Renal cortical epithelial cell (primary cell): ENCODE data around the gene SUCLG2. TPM values are rescaled to one million over a fixed set of nuclear protein-coding genes. Genes with fewer than 3 reads are reported as not detected.
"Not testable (repeated sequence)": the region's sequence is repeated elsewhere in the genome, so short reads cannot be mapped to it uniquely, and the experiment has no call there.

Experiments used
- DNase-seq: peaks from one replicate; pipeline ENCODE4 v3.0.0-alpha.2; 2011; ENCODE audit warnings: low read depth
- total RNA-seq: library from RNA; depleted of rRNA; stranded (reverse); fragments of >200 nt; gene quantifications from 2 replicates; pipeline ENCODE4 v1.2.3, GENCODE V29; 2014

Gene SUCLG2
- total RNA-seq, 1 donor from 2014 or later, result 111 TPM

DNA sequence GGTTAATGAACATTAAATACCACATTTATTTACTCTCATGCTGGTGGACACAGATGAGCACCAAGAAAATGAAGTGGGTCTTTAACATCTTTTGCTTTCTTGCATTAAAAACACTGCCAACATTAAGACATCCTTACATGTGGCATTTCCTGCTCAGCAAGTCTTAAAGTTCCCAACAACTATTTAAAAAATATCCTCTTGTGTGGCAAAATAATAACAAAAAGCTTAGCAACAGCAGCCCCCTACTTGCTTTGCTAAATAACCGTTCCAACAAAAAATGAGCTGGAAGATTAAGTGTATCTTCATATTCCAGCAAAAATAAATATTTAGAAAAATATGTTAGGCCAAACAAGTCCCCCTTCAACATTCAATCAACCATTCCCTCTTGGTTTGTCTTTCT is 93.1 kb downstream of the SUCLG2 start:
- DNase-seq, result no peak

DNA sequence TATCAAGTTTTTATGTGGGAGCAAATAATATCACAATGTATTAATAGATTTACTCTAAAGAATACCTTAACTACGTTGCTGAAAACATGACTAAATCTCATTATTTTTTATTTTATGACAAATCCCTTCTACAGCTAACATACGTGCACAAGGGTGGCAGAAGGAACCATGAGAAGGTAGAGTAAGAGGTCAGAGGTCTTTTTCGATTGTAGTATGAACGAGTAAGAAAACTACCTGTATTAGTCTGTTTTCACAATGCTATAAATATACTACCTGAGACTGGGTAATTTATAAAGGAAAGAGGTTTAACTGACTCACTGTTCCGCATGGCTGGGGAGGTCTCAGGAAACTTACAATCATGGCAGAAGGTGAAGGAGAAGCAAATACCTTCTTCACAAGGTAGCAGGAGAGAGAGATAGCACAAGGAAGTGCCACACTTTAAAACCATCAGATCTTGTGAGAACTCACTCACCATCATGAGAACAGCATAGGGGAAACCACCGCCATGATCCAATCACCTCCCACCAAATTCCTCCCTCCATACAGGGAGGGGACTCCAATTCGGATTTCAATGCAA is 95.3 kb downstream of the SUCLG2 start:
- peak; percentile 62 for DNase-seq

DNA sequence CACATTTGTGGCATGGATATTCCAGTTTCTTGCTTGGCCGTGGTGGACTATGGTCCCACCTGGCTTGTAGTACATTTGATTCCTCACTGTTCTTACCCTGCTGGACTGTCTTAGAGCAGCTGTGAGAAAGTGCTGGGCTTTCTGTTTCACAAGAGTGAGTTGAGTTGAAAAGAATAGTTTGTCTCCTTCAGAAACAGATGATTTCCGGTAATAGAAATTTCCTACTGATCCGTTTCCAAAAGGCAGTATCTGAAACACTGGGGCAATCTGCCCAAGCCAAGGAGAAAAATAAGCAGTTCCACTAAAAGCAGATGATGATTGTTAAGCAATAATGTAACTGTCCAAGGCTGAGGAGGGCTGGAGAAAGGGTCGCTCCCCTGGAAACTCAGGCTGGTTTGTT is 96.0 kb downstream of the SUCLG2 start:
- DNase-seq, result peak; percentile 19

DNA sequence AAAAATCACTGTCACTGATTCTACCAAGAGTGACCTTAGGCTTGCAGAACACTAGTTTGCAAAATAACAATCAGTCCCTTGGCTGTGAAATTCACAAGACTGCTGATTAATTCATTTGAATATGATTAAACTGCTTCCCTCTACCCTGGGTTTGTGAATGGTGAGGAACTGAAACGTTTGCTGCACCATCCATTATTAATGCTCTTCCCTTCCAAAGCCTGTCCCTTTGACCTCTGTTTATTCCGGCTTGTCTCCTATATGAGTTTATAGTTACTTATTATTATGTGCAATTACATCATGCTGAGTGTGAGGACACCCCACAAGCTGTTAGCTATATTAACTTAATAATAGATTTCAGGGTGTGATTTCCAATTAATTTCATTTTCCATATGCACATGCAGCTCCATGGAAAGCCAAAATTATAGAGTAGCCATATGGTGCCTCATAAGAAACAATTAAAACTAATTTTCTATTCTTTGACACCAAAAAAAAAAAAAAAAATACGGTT is 96.5 kb downstream of the SUCLG2 start:
- DNase-seq, result no peak

GRCh38 chr3:67551361-67552016 is 102.9 kb downstream of the SUCLG2 start:
- DNase-seq, result no peak

DNA sequence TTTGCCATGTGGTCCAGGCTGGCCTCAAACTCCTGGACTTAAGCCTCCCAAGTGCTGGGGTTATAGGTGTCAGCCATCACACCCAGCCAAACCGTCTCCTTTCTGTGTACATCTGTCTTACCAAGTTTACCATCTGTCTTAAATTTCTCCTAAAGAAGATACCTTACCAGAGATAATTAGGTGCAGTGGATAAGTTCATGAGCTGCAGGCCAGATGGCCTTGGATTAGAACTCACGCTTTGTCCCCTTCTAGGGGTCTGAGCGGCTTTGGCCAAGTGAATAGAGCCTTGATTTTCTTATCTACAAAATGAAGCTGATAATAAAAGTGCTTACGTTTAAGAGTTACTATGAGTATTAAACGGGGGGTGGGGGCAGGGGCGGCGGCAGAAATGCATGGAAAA is 103.9 kb downstream of the SUCLG2 start:
- no peak for DNase-seq

DNA sequence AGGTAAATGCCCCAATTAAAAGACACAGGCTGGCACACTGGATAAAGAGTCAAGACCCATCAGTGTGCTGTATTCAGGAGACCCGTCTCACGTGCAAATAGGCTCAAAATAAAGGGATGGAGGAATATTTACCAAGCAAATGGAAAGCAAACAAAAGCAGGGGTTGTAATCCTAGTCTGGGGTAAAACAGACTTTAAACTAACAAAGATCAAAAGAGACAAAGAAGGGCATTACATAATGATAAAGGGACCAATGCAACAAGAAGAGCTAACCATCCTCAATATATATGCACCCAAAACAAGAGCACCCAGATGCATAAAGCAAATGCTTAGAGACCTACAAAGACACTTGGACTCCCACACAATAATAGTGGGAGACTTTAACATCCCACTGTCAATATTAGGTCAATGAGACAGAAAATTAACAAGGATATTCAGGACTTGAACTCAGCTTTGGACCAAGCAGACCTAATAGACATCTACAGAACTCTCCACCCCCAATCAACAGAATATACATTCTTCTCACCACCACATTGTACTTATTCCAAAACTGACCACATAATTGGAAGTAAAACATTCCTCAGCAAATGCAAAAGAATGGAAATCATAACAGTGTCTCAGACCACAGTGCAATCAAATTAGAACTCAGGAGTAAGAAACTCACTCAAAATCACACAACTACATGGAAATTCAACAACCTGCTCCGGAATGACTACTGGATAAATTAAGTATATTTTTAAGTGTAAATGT is 111.7 kb downstream of the SUCLG2 start:
- DNase-seq, result not testable (repeated sequence)

GRCh38 chr3:67540198-67540894 is 114.1 kb downstream of the SUCLG2 start:
- peak; percentile 72 for DNase-seq

DNA sequence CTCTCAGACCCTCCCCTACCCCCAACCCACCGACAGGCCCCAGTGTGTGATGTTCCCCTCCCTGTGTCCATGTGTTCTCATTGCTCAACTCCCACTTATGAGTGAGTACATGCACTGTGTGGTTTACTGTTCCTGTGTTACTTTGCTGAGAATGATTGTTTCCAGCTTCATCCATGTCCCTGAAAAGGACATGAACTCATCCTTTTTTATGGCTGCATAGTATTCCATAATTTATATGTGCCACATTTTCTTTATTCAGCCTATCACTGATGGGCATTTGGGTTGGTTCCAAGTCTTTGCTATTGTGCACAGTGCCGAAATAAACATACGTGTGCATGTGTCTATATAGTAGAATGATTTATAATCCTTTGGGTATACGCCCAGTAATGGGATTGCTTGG is 117.2 kb downstream of the SUCLG2 start:
- not testable (repeated sequence) for DNase-seq

DNA sequence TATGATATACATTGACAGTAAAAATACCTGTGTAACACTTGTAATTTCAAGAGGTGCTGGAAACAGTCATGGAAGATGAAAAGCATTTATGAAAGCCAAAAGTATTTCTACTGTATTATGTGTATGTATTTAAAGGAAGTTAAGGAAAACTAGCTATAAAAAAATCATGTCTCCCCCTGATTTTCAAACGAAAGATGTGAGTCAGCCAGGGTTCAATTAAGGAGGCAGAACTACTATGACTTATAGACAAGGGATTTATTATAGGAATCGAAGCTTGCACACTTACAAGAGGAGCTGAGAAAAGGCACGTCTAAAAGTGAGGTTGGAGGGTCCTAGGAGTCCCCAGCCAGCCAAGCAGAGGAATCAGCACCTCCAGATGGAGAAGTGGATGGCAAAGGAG is 119.4 kb downstream of the SUCLG2 start:
- no peak for DNase-seq

- no peak for DNase-seq
Measured at GRCh38 chr3:67534594-67534993, 119.8 kb downstream of the SUCLG2 start.

- no peak for DNase-seq
Measured at GRCh38 chr3:67531181-67532101, 123.0 kb downstream of the SUCLG2 start.

GRCh38 chr3:67529915-67530314 is 124.5 kb downstream of the SUCLG2 start:
- DNase-seq, result no peak

DNA sequence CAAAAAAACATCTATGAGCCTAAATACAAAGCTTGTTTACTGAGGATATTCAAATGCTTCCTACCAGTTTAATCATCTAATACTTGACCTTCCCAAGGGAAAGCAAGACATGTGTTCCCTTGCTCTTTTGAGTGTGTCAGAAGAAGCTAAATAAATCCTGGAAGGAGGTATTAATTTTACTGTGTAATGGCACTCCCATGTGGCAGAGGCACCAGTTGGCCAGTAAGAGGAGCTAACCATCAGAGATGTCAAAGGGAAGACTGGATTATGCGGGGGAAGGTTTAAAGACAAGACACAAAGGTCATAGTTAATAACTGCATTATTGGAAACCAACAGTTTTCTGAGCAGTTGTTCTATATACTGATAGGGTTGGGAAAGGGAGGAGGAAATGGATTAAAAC is 125.1 kb downstream of the SUCLG2 start:
- peak; percentile 11 for DNase-seq

DNA sequence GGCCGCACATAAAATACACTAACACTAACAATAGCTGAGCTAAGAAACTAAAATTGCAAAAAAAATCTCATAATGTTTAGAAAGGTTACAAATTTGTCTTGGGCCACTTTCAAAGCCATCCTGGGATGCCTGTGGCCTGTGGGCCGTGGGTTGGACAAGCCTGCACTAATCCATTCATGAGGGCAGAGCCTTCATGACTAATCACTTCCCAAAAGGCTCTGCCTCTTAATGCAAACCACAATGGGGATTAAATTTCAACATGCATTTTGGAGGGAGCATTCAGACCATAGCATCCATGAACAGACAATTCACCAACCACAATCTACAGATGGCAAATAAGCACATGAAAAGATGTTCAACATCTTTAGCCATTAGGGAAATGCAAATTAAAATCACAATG is 128.2 kb downstream of the SUCLG2 start:
- DNase-seq, result peak; percentile 66

DNA sequence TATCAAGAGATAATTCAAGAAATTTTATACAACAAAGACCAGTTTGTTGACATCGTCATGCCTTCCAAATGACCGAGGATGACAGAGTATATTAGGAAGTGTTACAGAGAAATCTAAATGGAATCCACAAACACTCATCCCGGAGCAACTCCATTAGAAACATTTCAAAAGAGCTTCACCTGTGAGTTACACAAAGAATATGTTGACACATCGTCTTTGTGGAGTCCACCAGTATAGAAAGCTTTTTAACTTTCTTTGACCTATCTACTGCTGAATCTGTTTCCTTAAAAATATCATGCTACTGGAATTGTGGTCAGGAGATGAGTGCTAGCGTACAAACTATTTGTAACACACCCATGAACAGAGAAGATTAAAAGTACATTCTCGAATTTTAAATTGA is 130.4 kb downstream of the SUCLG2 start:
- no peak for DNase-seq

DNA sequence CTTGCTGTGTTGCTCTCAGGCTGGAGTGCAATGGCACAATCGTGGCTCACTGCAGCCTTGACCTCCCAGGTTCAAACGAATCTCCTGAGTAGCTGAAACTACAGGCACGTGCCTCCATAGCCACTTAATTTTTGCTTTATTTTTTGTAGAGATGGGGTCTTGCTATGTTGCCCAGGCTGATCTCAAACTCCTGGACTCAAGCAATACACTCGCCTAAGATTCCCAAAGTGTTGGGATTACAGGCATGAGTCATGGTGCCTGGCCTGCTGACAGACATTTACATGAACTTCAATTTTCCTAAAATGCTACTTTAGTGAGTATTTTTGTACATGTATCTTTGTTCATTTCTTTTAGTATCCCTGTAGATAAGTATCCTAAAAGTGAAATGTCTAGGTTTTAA is 132.3 kb downstream of the SUCLG2 start:
- DNase-seq, result no peak

DNA sequence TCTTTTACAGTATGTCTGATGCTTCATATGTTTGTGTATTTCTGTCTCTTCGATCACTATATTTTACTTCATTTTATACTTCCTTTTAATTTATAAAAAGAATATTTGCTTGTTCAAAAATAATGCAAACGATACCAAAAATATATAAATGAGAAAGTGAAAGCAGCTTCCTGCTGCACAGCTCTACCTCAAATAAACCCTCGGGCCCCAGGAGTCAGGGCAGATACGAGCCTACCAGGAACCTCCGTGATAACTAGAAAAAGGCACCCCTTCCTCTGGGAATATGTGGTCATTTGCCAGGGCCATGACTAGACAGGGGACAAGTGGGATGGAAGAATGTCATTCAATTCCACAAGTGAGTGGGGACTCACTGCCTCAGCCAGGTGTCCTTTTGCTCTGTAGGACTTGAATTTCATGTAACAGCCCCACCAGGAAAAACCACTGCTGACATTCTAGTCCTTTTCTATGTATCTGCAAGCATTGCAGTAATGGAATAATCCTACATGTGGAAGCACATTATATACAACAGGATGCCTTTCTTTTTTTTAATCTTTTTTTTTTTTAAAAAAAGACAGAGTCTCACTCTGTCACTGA is 133.3 kb downstream of the SUCLG2 start:
- DNase-seq, result no peak

DNA sequence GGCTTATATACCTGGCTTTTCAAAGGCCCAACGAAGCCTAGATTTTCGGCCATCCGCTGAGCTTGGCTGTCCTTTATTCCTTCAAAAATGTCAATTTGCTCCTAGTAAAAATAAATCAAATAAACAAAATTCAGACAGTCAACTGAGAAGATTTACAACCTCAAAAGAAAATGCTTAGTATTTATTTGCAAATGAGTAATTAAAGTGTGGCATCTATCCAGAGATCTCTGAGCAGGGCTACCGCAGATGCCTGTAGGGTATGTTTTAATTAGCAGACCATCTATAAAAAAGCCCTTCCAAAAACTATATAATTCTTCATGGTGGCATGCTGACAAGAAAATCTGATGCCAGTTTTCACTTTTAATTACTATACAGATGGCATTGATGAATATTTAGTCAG is 136.2 kb downstream of the SUCLG2 start:
- DNase-seq, result no peak

DNA sequence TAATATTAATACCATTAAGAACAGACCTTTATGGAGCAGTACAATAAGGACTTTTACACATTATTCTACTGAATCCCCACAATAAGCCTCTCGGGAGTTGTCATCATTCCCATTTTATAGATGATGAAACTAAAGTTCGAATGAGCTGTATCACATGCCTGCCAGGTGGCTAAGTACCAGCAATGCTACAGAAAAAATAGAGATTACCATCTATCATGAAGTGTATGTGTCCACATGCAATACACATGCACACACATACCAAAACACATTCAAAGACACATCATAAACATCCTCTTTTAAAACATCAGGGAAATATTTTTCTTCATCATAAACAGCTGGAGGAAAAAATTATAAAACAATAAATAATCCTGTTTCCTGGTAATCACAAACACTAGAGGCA is 136.6 kb downstream of the SUCLG2 start:
- no peak for DNase-seq

- no peak for DNase-seq
Measured at GRCh38 chr3:67516496-67516895, 137.9 kb downstream of the SUCLG2 start.
